ENCODE measurements around the gene NCCRP1.
A peak's percentile ranks its signal among the peaks of the same experiment; 100 is the strongest.

Gene NCCRP1

DNA sequence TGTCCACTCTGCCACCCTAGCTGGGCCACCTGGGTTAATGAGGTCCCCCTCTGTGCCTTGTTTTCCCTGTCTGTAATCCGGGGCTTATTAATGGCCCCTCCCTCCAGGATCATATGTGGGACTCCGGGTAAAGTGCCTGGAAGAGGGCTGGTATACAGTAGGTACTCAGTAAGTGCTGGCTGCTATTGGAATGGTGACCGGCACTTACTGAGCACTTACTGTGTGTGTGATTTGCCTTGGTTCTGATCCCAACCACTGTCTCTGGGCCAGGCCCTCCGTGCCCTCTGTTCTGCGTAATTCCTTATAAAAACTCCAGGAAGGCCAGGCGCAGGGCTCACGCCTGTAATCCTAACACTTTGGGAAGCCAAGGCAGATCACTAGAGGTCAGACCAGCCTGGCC lies 30.9 kb upstream of the NCCRP1 start:
- no peak for DNase-seq

DNA sequence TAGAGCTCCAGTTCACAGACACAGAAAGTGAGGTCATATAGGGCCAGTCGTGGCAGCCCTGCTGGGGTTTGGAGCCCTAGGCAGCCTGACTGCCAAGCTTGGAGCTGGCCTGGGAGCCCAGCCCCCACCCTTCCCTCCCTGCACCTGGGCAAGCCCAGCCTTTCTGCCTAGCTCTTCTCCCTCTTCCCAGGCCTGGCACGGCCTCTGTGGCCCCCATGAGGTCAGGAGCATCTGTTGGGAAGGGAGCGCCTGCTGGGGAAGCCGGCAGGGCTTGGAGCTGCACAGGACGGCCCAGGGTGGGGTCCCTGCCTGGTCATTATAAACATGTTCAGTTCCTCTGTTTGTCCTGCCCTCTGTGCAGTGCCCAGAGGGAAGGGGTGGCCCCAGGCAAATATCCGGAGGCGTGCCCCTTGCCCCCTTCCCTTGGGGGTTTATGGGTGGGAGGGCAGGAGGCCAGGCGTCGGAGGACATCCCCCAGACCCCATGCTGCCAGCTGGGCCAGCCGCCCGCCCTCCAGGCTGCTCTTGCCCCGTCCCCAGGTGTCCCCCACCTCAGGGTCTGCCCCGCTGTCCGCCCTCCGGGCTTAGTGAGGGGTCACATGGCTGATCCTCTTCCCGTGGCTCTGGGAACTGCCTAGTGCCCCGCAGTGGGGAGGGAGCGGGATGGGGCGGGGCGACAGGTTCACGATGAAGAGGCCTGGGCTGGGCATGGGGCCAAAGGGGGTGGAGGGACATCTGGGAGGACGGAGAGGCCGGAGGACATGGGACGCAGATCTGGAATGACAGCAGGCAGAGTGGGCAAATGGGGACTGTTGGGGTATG lies 30.0 kb upstream of the NCCRP1 start:
- peak; percentile 21 to 57 for DNase-seq

DNA sequence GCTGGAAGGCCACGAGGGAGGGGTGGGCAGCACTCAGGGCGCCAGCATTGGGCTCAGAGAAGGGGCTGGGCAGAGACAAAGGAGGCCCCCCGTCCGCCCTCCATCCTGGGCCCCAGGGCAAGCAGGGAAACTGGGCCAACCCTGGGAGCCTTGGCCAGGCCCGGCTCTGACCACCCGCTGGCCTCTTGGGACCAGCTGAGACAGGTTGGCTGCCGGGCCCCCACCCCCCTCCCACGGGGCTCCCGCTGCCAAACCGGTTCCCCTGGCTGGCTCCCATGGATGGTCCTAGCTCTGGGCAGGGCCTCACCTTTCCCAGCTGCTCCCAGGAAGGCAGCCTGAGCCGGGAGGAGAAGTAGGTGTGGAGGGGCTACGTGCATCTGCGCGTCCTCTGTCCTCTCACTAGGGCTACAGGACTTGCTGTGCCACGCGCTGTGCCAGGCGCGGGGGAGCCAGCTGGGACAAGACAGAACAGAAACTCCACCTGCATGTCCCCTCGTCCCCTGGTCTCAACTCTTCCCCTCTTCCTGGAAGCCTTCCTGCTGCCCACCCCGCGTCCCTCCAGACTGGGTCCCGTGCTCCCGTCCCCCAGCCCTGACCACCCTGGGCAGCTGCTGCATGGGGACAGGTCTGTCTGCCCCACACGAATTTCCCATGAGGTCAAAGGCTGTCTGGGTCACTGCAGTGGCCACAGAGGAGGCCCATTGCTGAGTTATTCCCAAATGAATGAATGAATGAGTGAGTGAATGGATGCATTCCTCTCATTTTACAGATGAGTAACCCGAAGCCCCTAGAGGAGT lies 29.1 kb upstream of the NCCRP1 start:
- no peak for DNase-seq

DNA sequence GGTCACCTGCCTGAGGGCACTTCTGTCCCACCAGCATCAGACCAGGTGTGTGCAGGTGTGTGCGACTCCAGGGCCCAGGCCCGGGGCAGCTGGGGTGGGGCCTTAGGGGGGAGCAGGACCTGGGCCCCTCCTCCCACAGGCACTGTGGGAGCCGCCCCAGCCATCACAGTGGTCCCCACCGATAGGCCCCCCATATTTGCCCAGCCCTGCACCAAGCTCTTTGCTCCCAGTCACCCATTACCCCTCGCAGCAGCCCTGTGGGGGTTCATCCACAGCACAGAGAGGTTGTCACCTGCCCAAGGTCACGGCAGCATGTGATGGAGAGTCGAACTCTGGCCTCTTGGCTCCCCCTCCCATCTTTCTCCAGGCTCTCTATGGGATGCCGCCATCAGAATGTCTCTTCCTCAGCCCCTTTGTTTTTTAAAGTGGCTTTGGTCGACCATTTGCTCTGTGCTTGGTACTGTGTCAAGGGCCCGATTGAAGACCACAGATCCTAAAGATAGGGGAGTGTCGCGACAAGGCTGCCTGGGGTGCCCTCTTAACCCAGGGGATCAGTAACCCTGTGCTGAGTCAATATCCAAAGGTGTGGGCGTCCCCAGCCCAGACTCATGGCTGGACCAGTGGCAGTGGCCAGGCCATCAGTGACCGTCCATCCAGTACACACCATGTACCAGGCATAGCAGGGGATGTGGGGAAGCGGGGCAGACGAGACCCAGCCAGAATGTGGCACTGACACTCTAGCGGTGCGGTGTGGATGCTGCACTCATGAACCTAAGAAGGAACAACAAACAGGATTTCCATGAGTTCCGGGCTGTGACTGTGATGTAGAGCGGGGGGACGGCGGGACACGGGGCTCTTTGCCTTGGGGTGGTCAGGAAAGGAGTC lies 28.3 kb upstream of the NCCRP1 start:
- no peak for DNase-seq

DNA sequence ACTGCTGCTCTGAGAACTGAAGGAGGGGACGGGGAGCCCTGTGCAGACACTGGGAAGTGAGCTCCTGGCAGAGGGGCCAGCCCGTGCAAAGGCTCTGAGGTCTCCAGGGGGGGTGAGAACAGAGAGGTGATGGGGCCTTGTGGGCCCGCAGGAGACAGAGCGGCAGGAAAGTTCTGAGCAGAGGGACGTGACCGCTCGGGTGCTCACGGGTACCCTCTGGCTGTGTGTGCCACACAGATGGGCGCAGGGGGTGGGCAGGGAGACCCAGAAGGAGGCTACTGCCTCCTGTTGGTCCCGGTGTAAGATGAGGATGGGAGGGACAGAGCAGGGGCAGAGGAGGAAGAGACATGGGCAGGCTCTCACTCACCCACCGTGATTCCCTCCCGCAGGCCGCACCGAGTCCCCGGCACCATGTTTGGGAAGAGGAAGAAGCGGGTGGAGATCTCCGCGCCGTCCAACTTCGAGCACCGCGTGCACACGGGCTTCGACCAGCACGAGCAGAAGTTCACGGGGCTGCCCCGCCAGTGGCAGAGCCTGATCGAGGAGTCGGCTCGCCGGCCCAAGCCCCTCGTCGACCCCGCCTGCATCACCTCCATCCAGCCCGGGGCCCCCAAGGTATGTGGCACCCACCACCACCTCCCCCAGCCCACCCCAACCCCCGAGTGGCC lies 27.5 kb upstream of the NCCRP1 start:
- DNase-seq: no peak

DNA sequence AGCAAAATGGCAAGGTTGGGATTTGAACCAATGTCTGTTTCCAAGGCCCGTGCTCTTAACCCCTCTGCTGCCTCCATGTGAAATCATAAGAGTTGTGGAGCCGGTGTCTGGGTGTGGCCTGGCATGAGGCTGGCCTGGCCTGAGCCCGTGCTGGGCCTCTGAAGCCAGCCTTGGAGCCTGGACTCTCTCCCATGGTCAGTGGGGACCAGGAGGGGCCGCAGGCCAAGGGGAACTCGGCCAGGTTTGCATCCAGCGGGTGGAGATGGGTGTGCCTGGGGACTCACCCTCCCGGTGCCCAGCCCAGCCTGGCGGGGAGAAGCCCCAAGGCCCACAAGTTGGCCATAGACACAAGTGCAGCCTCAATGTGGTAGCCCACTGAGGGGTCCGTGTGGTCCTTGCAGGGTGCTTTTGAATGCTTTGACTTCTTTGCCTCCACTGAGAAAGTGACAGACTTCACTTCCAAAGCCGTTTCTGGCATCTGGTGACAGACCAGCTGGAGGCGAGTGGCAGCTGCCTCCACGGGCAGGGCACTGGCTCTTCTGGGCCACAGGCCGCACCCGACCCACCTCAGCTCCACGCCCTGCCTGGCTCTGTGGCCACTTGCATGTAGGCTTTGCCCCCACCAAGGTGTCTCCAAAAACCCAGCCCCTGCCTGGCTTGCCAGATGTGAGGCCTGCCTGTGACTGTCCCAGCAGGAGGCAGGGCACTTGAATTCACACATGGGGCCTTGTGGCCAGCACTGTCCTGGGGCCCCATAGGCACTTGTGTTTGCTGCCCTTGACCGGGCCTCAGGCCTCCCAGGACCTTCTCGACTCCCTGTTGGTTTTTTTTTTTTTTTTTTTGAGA lies 26.2 kb upstream of the NCCRP1 start:
- peak in 1 of 2 experiments; percentile 60 for DNase-seq

DNA sequence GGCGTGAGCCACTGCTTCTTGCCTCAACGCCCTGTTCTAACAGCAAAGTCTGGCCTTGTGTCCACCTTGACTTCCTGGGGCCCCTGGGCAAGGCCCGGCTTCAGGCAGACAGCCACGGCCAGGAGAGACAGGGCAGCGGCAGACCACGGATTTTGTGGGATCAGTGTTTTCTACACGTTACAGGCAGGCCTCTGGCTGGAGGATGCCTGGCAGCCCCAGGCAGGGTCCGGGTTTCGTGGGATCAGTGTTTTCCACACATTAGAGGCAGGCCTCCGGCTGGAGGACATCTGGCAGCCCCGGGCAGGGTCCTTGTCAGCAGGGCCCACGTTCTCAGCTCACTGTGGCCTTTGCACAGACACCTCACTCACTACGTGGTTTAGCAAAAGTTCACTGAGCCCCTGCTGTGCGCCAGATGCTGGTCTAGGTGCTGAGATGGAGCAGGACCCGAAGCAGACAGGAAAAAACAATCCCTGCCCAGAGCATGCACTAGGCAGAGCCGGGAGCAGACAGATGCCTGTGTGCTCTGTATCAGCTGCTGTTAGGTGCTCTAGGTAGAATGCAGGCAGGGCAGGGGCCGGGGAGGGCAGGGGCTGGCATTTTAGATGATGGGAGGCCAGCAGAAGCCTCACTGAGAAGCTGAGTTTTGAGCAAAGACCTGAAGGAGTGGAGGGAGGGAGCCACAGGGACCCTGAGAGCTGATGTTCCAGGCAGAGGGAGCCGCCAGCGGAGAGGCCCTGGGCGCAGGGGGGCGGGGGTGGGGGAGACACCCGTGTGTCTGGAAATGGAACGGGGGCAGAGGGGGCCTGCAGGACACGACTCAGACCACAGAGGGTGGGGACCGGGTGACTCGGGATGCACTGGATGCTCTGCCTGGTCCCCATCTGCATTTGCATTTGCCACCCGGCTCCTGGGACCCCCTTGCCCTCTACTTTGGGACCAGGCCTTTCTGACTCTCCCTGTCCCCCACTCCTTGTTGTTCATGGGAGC lies 25.0 kb upstream of the NCCRP1 start:
- DNase-seq: peak; percentile 68 to 91

DNA sequence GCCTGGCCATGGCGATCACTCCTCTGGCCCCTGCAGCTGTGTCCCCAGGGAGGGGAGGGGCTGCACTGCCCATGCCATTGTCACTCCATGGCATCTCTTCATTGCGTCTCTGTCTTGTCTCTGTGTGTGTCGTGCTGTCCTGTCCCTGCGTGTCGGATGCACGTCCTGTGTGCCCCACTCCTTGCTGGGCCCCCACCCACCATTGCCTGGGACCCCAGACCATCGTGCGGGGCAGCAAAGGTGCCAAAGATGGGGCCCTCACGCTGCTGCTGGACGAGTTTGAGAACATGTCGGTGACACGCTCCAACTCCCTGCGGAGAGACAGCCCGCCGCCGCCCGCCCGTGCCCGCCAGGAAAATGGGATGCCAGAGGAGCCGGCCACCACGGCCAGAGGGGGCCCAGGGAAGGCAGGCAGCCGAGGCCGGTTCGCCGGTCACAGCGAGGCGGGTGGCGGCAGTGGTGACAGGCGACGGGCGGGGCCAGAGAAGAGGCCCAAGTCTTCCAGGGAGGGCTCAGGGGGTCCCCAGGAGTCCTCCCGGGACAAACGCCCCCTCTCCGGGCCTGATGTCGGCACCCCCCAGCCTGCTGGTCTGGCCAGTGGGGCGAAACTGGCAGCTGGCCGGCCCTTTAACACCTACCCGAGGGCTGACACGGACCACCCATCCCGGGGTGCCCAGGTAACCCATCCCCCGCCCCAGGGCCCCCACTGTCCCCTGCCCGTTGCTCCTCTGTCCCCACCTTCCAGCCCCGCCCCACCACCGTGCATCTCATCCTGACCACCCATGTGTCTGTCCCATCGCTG lies 23.9 kb upstream of the NCCRP1 start:
- DNase-seq: no peak

DNA sequence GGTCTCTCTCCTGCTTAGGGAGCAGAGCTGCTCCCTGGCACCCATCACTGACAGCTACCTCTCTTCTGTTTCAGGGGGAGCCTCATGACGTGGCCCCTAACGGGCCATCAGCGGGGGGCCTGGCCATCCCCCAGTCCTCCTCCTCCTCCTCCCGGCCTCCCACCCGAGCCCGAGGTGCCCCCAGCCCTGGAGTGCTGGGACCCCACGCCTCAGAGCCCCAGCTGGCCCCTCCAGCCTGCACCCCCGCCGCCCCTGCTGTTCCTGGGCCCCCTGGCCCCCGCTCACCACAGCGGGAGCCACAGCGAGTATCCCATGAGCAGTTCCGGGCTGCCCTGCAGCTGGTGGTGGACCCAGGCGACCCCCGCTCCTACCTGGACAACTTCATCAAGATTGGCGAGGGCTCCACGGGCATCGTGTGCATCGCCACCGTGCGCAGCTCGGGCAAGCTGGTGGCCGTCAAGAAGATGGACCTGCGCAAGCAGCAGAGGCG lies 23.2 kb upstream of the NCCRP1 start:
- no peak for DNase-seq

DNA sequence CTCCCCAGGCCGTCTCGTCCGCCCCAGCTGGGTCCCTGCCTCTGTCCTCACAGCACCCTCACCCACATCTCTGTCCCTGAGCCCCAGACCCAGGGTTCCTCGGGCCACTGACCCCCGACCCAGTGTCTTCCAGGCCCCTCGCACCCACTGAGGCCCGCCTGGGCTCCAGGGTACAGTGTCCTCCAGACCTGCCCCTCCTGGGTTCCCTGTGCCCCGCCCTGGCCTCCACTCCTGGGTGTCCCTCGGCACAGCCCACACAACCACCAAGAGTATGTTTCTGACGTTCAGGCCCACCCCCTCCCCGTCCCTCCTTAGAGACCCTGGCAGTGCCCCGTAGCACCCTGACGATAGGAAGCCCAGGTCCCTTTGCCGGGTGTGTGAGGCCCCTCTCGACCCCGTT lies 22.6 kb upstream of the NCCRP1 start:
- no peak for DNase-seq

DNA sequence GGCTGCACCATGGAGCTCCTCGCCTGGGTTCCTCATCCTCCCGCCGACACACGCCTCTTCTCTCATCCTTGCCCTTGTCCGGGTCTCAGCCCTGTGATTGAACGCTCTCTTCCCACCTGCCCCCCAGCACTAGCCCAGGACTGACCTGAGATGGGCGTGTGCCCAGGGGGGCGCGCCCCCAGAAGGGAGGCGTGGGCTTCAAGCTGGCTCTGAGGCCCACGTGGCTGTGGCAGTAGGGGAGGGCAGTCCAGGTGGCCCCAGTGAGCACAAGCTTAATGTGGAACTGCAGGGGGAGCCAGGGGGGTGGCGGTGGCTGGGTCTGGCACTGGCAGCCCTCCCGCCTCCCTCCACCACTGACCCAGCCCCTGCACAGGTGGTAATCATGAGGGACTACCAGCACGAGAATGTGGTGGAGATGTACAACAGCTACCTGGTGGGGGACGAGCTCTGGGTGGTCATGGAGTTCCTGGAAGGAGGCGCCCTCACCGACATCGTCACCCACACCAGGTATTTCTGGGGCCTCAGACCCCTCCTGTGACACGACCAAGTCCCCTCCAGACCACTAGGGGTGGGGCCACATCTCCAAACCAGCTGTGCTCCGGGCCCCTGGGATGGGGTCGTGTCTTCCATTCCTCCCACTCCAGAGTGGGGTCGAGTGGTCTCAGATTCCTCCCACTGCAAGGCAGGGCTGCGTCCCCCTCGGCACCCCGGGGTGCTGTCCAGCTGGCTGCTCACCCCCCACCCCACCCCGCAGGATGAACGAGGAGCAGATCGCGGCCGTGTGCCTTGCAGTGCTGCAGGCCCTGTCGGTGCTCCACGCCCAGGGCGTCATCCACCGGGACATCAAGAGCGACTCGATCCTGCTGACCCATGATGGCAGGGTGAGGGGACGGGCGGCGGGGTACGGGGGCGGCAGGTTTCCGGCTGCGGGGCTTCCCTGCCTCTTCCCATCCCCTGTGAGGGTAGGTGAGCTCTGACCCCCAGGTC lies 21.9 kb upstream of the NCCRP1 start:
- DNase-seq: no peak

DNA sequence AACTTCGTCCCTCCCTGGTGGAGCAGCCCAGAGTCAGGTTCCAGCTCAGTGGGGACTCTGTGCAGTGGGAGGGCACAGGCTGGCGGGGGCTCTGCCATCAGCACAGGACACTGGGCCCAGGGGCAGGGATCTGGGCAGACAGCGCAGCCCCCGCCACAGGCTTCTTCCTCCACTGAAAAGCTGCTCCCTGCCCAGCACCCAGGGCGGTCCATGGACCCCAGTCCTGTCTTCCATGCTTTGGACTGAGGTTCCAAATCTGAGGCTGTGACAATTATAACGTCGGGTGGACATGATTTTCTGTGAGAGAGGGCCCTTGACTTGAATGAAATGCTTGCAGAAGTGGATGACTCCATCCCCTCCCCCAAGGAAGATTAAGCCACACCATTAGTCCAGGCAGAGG lies 21.2 kb upstream of the NCCRP1 start:
- no peak for DNase-seq

DNA sequence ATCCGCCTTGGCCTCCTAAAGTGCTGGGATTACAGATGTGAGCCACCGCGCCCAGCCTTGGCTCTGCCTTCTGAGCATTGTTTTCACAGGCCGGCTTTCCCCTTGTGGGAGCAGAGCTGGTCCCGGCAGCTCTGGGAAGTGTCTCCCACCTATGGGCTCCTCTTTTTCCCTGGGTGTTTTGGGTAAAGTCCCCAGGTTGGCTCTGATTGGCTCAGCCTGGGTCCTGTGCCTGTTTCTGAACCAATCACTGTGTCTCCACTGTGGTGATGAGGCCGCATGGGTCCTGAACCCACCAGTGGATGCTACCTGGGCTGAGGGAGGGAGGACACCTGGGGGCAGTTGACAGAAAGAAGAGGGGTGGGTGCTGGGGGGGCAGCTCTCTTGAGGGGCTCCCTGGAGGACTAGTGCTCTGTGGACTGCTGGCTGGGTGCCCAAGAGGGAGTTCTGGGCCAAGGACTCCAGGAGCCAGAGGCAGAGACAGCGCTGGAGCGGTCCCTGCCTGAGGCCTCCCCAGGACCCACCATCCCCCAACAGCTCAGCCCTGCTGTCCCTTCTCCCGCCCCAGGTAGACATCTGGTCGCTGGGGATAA lies 19.6 kb upstream of the NCCRP1 start:
- no peak for DNase-seq

DNA sequence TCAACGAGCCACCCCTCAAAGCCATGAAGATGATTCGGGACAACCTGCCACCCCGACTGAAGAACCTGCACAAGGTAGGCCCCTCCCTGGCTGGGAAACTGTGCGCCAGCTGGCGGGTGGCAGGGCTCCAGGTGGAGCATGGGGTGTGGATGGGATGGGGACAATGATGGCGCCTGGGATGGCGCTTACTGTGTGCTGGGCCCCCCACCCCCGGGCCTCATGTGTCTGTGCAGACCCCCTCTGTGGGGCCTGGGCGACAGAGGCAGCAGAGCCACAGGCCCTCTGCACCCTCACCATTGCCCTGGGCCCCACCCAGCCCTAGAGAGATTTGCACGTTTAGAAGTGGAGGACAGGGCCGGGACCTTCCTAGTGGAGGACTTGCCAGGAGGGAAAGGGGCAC lies 19.0 kb upstream of the NCCRP1 start:
- no peak for DNase-seq

DNA sequence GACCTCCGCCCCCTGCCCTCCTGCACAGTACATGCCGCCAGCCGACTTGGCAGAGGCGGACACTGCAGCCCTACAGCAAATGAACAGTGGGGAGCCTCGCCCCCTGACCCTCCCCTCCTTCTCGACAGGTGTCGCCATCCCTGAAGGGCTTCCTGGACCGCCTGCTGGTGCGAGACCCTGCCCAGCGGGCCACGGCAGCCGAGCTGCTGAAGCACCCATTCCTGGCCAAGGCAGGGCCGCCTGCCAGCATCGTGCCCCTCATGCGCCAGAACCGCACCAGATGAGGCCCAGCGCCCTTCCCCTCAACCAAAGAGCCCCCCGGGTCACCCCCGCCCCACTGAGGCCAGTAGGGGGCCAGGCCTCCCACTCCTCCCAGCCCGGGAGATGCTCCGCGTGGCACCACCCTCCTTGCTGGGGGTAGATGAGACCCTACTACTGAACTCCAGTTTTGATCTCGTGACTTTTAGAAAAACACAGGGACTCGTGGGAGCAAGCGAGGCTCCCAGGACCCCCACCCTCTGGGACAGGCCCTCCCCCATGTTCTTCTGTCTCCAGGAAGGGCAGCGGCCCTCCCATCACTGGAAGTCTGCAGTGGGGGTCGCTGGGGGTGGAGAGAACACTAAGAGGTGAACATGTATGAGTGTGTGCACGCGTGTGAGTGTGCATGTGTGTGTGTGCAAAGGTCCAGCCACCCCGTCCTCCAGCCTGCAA lies 18.3 kb upstream of the NCCRP1 start:
- no peak for DNase-seq

DNA sequence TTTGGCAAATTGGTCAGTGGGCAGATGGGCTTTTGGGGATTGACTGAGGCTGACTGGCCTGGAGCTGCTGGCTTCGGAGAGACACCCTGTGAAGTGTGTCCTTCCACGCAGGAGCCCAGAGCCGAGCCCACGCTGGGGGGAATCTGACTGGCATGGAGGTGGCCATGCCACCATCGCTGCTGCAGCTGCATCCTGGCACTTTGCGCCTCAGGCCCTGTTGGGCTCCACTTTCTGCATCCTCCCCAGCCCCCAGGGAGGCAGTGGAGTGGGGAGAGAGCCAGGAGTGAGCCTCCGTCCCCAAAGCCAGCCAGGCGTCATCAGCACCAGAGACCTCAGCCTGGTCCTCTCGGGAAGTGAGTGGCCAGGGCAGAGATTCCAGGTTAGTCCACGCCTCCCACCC lies 17.0 kb upstream of the NCCRP1 start:
- no peak for DNase-seq

DNA sequence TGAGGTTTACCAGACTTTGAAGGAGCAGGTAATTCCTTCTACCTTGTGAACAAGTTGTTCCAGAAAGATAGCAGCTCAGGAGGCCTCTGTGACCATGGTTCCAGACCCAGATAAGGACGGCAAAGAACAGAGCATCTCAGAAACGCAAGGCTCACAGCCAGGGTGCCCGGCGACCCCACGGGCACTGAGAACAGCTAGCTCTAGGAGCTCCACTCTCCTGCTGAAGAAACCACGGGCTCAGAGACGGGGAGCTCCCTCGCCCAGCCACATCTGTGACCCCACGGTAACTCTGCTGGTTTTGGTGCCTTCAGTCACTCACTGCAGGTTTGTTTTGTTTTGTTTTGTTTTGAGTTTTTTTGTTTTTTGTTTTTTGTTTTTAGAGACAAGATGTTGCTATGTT lies 16.0 kb upstream of the NCCRP1 start:
- DNase-seq: no peak
